Renal cortex interstitium (tissue), 11 donors: ENCODE results near the gene PDE1C. TPM values are rescaled to one million over a fixed set of nuclear protein-coding genes. Genes with fewer than 3 reads are reported as not detected.
A peak's percentile ranks its signal among the peaks of the same experiment; 100 is the strongest.

Experiments
- DNase-seq, 11 donors: peaks; one replicate each; pipeline ENCODE4 v3.0.0-alpha.2; 2013; ENCODE audit warnings: low read depth in 9 of 11, low spot score in 4 of 11; ENCODE audit errors: extremely low read depth in 1 of 11
- polyA plus RNA-seq, 3 donors: library from polyadenylated mRNA; unstranded; fragments of 120-200 nt; gene quantifications; one replicate each; pipeline ENCODE4 v1.2.1, GENCODE V29; 2013; ENCODE audit not compliant: insufficient read length in 3 of 3

PDE1C gene
- polyA plus RNA-seq, 3 donors: 2.6 to 6.1 (median 4.5) TPM

DNA sequence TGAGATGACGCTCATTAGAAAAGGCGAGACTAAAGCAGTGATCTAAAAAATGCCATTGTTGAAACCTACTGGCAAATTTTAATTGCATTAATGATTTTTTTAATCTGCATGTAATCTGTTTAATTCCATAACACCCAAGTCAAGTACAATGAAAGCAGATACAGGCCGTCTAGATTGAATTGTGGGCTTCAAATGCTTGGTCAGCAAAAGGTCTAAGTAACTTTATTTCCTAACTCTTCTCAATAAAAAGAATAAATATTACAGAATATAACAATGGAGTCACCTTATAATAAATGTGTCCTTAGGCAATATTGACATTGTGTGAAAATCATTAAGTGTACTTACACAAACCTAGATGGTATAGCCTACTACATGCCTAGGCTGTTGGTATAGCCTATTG lies 20.6 kb downstream of the PDE1C start:
- no peak for DNase-seq

DNA sequence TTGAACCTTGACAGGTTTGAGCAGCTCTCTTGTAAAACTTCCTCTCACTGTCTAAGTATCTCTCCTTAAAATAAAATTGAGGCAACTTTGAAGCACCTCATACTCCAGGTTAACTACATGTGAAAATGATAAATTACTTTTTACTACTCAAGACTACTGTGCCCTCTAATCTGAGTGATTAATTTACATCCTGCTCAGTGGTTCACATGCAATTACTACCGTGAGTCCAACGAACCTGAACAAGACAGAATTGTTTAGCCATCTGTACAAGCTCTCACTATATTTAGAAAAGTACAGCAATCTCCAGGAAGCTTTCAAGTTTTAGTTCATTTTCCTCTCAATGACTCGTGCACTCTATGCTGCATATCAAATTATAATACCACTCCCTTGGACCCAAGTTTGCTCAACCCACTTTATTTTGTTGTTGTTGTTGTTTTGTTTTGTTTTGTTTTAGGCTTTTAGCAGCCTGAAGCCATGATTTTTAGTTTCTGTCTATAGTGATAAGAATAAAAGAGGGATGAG lies 21.2 kb downstream of the PDE1C start:
- DNase-seq: no peak

DNA sequence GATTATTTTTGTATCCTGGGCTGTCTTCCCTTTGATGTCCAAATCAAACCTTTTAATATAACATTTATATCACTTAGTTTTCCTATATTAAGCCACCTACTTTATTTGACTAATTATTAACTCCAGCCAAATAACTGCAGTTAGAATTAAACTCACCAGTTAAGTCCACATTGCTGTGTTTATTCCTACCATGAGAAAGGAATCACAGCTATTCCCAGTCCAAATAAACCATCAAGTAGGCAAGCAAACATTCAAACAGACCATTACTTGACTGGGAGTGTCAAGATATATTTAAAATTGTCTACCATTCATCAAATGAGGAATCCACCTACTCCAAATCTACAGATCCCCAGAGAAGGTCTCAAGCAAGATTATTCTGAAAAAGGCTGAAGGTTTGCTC lies 22.4 kb downstream of the PDE1C start:
- no peak for DNase-seq

DNA sequence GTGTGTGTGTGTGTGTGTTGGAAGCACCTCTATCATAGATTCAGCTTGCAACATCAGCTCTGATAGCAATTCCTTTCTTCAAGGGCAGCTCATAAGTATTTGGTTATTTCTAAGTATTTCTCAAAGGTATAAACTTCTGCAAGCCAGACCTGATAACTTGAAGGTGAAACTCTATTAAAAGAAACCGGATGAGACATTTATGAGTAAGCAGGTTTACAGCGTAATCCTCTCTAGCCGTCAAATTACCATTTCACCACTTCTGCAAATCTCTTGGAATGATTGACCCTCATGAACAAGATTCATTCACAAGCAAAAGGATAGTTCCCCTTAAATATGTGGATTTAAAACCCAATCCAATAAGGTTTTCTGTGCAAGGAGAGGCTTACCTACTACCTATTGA lies 23.1 kb downstream of the PDE1C start:
- DNase-seq: no peak

DNA sequence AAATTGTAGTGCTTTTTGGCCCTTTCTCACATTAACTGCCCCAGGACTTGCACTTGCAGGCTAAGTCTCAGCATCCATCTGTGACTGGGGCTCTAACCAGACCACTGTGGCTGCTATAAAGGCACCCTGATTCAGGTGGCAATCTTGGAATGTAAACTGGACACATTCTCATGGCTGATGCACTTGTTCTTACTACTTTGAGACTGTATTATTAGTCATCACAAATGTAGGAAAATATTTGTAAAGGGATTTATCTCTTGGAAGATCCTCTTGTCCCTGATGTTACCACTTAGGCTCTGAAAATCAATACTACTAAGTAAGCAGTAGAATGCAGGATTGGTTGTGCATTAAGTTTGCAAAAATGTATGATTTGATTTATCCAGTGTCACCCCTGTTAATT lies 25.0 kb downstream of the PDE1C start:
- no peak for DNase-seq

DNA sequence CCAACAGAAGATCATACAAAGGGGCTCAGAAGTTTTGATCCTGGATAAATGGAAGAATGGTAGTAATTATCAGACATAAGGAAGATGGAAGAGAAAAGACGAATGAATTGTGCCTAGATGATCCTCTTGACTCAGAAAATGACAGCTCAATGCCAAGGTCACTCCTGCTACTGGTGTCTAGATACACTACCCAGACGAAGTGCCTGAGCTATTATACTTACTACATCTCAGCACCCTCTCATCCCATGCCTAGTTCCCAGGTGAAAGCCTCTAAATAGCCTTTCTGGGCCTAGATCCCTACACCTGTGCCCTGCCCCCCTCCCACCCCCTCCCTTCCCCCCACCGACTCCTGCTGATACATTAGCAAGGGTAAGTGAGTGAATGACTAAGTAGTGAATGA lies 25.5 kb downstream of the PDE1C start:
- no peak for DNase-seq

DNA sequence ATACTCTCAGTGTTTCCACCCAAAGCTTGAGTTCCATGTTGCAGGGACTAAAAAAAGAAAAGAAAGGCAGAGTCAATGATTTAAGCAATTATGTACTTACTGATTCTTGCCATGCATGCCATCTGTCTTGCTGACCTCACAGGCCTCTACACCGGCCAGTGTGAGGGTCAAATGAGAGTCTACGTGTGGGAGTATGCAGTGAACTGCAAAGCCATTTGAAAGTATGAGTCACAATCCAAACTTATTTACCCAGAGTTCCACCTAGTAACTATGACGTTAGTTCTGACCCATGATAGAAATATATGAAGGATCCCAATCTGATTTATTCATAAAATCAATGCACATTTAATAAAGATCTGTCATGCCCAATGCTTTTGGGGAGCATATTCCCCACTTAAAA lies 26.5 kb downstream of the PDE1C start:
- DNase-seq: no peak

DNA sequence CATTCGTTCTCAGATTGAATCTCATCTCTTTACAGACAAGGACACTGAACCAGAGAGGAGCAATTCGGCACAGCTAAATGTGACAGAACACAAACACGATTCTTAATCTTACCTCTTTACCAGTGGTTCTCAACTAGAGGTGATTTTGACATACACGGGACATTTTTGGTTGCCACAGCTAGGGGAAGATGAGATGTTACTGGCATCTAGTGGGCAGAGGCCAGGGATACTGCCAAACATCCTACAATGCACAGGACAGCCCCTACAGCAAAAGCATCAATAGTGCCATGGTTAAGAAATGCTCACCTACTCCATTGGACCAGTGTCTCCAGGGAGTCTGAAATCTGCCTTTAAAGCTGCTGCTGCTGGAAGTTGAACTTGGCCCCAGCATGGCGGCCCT lies 27.3 kb downstream of the PDE1C start:
- no peak for DNase-seq

DNA sequence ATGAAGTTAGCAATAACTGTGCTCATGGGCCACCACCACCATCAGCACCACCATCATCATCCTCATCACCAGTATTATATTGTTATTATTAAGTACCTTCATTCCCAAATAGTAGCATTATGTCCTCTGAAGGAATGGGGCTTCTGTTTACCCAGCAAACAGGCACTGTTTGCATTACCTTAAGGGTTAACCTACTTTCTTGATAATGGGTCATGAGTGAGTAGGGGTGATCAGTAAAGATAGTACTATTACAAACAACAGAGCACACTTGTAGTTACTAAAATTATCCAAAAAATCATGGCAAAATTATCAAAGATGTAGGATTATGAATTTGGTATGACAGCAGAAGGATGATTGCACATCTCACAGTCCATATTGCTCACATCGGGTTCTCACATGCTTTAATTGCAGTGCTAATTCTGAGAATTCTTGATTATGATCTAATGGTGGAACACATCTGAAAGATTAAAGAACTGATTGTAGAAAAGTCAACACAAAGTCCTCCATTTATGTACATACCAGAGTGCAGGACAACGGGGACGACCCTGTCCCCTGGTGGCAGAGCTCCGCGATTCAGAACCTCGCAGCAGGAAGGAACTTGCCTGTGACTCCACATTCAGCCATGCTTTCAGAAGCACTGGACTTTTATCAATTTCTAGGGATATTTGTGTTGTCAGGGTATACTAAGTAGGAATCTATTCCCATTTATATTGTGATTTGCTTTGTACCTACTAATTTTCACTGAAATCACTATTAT lies 31.0 kb downstream of the PDE1C start:
- DNase-seq: no peak

DNA sequence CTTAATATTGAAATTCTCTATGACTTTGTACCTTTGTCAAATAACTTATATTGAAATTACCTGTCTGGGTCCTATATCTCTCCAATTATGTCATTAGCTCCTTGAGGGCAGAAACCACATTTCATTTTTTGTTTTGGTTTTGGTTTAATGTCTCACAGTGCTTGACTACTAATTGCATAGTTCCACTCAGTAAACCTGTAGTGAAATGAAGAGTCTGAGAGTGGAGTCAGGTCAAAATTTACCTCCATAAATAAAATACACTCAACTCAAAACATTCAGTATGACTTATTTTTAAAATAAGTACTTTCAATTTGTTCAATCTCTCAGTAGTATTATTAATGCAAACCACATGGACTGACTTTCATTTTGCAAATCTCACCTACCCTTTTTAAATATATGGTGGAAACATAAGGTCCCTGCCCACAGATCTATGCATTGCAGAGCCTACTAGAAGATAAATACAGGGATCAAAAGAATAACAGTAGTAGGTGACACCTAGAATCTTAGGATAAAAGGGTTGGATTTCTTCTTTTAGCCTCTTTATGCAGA lies 32.5 kb downstream of the PDE1C start:
- DNase-seq: no peak

DNA sequence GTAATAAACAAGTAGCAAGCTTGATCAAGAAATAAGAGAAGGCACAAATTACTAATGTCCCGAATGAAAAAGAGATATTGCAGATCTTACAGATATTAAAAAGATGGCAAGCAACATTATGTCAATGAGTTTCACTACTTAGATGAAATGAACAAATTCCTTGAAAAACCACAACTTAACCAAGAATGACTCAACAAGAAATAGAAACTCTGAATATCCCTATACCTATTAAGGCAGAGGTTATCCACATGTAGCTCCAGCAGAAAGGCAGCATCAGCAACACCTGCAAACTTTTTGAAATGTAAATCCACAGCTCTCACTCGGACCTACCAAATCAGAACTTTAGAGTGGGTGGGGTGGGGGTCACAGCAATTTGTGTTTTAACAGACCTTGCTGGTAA lies 33.6 kb downstream of the PDE1C start:
- DNase-seq: no peak

DNA sequence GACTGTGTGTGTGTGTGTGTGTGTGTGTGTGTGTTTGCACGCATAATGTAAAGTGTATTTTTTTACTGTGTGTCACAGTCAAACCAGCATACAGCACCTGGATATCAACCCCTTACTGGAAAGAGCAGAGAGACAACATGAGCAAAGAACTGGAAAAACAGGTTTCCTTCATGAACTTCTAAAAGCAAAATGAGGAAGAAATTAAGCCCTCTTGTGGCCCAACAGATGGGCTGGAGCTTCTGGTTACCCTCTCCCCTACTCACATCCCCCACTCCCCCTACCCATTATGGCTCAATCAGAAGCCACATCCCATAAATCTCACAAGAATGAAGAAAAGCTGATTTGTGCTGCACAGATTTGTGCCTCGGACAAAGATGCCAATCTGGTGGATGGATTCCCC lies 36.2 kb downstream of the PDE1C start:
- DNase-seq: peak in 6 of 11 donors; percentile 4 to 25 (median 20)

DNA sequence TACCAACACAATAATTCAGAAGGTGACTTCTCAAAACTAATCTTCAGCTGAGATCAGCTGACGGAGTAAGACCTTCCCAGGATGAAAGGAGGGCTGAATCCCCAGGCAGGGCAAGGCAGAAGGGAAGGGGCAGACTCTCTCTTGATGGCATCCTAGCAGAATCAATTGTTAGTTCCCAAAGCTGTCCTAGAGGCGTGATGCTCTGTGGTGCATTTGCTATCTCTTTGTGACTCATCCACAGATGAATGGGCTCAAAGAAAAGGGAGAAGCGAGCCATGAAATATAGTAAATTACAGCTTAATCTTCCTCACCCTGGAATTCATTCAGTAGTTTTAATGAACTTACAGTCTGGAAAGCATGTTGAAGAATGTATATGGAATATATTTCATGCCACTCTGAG lies 37.2 kb downstream of the PDE1C start:
- no peak for DNase-seq

DNA sequence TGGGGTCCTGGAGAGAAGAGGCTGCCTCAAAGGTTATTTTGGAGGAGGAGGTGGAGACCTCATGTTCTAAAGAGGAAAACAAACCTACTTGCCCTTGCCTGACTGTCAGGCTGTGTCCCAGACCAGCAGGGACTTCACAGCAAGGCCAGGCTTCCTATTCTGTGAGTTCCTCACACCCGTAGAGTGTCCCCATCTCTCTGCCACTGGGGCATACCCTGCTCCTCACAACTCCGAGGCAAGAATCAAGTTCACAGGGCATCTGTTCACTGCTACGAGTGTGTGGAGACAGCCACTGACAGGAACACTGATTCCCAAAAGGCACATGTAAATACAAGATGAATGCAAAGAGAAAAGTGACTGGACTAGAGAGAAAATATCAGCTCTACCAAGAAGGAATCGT lies 38.0 kb downstream of the PDE1C start:
- DNase-seq: no peak

DNA sequence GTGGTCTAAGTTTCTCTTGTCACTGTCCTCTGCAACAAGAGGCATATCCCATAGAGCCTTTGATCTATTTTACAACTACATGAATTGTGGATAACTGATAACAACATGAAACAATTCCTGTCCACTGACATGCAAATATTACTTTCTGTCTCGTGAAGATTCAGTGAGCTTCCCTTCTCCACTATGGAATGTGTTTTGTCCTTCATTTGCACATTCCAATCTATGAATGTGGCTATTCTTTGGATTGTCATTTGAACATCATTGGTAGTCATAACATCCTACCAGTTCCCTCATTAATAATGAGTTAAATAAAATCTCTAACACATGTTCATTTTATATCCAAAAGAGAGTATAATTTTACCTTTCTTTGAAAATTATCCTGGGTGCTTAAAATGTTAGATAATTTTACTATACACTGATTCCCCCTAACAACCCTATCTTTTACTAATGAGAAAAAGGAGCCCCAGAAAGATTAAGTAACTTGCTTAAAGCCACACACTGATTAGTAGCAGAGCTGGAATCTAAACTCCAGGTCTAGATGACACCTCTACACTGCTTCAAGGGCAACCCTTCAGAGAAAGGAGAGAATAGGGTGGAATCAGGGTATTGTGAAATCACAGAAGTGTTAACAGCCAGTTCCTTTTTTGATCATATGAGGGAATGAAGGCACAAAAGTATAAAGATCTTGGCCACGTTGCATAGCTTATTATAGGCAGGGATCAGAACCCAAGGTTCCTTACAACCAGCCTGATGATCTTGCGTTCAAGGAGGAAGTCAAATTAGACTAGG lies 39.1 kb downstream of the PDE1C start:
- DNase-seq: no peak

DNA sequence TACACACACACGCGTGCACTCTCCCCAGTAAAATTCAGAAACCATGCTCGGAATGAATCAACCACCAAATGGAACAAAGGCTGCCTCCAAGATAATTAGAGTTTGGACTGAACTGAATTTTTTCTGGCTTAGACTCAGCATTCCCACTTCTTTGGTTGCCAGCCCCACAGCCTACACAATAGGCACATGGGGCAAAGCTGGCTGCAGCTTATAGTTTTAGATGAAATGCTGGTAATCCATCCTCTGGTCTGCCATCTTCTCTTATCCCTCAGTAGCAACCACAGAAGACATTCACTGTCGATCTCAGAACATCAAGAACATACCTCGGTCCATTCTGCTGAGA lies 44.2 kb downstream of the PDE1C start:
- no peak for DNase-seq

DNA sequence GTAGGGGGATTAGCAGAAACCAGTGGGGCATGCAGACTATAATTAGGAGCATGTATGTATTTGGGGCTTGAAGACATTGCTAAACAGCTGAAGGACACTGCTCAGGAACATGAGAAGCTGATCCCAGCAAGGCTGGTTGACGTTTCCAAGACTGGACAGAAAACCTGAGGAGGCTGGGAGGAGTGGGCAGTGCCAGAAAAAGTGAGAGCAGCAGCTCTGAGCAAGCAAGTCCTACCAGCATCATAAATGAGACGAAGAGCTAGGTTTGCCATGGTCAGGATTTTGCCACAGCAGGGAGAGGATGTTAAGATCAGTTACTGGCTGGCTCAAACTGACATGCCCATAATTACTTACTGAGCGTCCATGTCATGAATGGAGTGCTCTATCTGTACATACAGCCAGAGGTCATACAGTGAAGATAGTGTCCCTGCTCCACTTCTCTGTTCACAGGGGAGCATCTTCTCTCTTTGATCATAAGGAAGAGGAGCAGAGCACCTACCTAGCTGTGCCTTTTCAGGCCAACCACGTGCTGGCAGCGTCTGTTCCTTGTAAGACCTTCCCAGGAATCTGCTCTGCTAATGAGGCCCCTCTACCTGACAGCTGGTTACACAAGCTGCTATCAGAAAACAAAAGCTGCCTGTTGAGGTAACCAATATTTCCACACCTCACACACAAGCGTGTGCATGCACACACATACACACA lies 44.7 kb downstream of the PDE1C start:
- DNase-seq: no peak

DNA sequence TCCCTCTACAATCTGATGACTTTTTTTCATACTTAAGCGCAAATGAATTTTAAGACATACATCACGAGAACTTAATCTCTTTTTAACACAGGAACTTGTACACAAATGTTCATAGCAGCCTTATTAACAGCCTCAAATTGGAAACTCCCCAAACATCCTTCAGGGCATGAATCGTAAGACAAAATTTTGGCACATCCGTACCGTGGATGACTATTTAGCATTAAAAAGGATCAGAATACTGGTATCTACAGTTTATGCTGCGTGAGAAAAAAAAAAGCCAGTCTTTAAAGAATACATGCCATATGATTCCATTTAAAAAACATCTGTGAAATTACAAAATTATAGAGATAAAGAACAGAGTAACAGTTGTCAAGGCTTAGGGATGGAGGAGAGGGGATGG lies 46.8 kb downstream of the PDE1C start:
- no peak for DNase-seq

DNA sequence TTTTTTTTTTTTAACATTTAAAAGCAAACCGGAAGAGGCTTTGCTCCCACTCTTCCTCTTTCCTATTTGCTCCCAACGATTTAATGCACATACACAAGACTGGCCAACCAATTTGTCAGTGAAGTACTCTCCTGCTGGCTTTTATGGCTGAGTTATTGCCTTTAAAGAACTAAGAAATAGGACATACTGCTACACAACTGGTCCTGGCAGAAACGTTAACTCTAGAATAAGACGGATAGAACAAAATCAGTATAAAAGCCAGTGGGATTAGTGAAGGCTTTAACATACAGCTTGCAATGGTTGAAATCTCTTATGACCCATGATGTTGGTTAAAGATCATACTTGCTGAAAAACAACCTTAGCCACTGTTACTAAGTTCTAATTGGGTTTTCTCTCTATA lies 47.2 kb downstream of the PDE1C start:
- no peak for DNase-seq
